Amygdala (tissue), 56 donors: ENCODE data around the gene RAD18.

Source experiments
- DNase-seq, 56 donors: peaks; one replicate each; lab custom pipeline; 2025; lab: John Stamatoyannopoulos, UW

Gene RAD18

DNA sequence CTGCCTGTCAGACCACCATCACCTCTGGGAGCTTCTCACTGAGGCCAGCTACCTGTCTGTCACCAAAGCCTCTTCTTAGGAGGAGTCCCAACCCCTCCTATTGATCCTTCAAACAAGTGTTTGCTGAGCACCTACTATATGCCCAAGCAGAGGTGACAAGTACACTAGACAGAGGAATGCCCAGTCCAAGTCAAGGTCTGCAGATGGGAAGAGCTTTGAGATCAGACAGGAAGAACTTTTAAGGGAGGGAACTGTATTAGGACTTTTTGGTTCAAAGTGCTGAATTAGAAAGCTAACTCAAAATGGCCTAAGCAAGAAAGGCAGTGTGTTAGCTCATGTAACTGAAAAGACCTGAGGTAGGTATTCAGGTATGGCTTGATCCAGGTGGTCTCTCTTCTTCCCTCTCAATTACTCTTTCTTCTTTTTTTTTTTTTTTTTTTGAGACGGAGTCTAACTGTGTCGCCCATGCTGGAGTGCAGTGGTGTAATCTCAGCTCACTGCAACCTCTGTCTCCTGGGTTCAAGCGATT, 3.6 kb upstream of the RAD18 start:
- no peak for DNase-seq

DNA sequence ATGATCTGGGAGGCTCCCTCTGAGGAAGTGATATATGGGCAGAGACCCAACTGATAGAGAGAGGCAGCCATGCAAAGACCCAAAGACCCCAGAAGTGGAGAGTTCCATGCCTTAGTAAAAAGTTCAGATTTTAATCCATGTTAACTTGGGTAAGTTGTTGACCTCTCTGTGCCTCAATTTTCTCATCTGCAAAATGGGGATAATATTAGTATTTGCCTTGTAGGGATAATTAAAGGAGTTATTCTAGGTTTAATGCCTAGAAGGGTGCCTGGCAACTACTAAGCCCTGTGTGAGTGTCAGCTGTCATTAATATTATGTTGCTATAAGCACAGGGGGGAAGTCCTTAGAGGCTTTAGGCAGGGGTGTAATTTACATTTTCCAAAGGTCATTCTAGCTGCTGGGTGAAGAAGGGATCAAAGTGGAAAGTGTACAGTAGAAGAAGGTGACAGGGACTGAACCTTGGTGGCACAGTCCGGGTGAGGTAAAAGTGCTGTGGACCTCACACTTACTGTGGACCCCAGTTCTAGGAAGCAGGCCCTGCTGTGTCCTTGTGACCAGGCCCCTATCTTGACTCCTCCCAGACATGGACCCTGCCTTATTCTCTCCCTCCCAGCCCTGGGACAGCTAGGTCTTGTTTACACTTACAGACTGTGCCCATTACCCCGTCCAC, 3.0 kb upstream of the RAD18 start:
- DNase-seq, result no peak

DNA sequence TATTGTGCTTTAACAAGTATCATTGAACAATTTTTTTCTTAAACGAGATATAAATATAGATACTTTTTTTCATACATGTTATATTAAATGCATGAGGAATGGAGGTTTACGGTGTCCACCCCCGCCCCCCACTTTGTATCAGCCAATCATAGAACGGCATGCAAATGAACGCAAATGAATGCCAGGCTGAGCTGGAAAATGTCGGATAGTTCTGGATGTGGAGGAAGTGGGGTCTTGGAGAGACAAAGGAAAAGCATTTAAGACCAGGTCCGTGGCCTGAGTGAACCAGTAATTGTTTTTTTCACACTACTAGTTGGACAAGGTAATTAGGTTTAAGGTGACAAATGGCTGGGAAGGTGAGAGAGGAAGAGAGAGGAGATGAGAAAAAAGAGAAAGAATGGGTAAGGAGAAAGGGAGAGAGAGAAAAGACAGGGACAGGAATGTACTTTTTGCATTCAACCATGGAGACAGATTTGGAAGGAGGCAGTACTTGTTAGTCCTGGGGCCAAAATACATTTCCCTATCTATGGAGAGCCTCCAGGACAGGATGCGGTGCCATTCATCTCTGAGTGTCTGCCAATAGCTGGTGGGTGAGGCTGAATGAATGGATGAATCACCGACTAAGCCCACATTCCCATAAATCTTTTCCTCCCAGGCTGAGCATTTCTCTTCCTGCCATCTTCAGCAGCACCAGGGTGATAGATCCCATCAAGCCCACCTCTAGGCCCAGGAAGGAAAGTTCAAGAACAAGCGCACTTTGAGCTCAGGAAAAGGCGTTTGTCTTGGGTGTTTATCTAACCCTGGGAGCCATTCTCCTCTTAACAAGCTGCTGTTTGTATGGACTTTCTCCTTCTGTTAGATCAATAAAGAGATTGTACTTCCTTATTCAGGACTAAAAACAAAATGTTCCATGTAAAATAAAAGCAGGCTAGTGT, 1.4 kb upstream of the RAD18 start:
- peak in 1 of 56 donors; percentile 6 for DNase-seq

DNA sequence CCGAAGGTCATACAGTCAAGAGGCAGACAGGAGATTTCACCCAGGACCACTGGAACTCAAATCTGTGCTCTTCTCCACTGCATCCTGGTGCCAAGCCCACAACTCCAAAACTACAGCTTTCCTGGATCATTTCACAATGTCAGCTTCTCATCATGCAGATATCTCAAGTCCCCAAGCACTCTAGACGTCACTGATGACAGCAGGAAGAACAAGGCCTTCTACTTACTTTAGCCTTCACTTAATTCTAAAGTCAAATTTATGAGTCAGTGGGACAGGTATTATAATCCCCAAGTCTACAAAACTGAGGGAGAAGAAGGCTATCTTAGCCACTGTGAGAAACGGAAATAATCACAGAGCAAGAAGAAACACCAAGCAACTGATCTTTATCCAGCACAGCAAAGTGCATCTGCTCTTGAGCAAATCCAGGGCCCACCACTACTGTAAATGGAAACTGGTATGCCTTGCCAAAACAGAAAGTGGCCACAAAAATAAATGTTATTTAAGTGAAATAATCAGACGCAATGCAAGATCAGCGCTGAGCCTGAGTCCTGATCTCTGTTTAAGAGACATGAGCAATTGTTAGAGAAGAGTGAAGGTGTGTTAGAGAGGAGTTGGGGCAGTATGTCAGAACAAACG, 928 bp downstream of the RAD18 start:
- DNase-seq, result no peak

DNA sequence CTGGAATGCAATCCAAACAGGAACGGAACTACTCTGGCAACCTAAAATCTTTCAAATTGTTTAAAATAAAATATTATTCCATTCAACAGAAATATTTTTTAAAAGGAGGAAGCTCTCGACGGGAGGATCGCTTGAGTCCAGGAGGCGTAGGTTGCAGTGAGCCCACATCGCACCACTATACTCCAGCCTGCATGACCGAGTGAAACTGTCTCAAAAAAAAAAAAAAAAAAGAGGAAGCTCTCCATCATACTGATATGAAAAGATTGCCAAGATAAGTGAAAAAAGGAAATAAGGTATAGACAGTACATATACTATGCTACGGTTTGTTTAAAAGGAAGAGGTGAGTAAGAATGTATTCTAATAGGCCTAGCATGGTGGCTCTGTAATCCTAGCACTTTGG, 3.6 kb downstream of the RAD18 start:
- no peak for DNase-seq

DNA sequence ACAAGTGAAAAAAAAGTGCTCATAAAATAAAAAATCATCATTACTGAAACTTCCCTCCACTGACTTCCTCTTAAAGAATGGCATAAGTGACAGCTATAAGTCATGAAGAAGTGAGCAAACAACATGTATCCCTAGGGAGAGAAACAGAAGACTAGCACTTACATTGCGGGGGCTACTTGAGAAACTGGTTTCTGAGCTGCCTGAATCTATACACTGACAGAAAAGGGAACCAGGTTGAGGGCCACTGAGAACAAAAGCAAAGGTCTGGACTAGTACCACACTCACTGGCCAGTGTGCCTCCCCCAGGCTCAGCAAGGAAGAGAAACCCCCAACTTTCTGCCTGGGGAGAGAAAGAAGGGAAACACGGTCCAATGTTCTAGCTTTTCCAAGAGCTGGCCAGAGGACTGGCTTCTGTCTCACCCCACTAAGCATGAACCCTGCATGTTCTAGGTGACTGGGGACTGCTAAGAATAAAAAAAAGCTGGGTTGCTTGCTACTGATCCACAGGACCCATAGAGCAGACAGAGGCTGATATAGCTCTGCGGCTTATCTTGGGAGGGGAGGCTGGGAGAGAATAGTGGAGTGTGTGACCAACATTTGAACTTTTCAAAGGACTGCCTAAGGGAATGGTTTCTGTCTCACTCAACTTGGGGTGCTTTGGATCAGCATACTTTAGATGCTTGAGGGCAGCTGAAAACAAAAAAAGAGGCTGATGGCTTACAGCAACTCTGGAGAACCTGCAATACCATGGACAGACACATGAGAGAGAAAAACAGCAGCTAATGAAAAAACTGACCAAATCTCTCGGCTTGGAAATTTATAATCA, 8.1 kb downstream of the RAD18 start:
- DNase-seq, result no peak

DNA sequence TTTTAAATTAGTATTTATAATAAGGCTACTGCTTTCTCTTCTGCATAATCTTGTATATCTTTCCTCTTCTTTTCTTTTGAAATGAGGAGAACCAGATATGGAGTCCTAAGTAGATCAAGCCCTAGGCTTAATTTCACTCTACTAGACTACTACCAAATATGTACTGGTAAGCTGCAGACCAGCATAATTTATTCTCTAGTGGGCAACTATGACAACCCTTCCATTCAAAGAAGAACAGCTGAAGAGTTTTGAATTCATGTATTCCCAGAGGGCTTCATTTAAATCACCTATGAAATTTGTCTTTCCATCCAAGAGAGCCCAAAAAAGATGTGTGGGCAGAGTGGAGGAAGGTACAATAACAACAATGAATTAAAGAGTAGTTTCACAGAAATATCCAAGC, 10.0 kb downstream of the RAD18 start:
- DNase-seq, result no peak

DNA sequence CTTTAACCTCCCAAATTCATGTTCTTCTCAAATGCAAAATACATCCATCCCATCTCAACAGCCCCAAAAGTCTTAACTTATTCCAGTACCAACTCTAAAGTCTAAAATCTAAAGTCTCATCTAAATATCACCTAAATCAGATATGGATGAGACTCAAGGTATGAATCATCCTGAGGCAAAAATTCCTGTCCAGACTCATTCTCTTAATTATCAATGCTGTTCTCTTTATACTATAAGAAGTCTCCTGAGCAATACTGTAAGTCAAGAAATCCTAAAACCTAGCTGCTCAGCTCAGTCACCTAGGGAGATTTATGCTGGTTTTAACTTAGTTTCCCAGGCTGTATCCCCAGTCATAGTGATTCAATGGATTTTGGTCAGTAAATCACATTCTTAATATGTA, 11.1 kb downstream of the RAD18 start:
- no peak for DNase-seq

DNA sequence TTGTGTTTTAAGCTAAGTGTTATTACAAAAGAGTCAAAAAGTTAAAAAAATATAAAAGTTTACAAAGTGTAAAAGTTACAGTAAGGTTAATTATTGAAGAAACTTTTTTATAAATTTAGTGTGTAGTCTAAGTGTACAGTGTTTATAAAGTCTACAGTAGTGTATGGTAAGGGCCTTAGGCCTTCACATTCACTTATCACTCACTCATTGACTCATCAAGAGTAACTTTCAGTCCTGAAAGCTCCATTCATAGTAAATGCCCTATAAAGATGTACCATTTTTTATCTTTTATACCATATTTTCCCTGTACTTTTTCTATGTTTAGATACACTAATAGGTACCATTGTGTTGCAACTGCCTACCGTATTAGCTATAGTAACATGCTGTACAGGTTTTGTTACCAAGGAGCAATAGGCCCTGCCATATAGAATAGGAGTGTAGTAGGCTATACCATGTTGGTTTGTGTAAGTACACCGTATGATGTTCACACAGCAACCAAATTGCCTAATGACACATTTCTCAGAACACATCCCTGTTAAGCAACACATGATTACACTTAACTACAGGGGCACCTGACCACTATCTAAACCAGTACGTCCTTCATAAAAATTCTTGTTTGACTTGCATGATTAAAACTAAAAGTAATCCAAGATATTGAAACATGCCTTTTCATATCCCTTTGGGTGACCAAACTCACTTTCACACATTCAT, 17.2 kb downstream of the RAD18 start:
- DNase-seq, result no peak

DNA sequence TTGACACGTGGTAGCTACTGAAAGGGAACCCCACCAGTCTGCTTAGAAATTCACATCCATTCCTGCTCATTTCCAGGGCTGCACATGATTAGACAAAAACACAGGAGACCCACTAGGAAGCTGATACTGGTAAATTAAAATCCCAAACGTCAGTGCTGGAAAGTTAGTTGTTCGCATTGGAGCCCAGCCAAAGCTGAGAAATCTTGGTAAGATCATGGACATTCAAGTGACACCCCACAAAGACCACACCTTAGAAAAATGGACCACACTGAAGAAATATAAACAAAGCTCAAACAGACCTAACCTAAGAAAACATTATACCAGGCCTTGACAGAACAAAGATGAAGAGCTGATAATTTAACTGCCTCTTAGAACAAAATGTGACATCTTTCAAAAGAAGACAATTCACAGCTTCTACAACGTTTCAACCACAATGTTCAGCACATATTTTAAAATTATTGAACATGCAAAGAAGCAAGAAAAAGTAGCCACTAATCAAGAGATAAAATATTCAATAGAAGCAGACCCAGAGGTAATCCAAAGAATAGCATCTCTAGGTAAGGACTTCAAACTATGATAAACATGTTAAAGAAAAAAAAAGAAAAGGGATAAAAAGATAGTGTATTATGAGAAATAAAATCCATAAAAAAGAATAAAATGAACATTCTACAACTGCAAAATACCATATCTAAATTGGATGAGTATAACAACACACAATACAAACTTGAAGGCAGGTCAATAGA, 20.4 kb downstream of the RAD18 start:
- no peak for DNase-seq

DNA sequence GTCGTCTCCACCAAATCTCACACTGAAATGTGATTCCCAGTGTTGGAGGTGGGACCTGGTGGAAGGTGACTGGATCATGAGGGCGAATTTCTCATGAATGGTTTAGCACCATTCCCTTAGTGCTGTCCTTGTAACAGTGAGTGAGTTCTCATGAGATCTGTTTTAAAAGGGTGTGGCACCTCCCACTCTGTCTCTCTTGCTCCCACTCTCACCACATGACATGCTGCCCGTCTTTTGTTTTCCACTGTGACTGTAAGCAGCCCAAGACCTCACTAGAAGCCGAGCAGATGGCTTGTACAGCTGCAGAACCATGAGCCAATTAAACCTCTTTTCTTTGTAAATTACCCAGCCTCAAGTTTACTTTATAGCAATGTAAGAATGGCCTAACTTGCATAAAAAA, 21.2 kb downstream of the RAD18 start:
- no peak for DNase-seq

DNA sequence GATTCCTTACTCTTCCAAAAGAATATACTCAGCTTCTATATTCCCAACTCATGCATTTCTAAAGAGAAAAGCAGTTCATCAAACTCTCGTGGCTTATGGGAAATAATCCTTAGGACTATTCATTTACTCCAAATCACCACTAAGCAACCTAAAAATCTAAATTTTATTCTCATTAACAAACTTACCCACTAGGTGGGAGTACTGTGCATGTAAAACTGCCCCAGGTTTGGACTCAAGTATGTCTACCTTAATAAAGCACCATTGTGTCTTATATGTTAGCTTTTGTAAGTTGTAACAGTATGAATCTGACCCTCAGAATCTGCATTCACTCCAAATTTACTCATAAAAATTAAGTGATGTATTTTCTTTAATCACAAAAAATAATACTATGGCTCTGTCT, 25.3 kb downstream of the RAD18 start:
- no peak for DNase-seq

DNA sequence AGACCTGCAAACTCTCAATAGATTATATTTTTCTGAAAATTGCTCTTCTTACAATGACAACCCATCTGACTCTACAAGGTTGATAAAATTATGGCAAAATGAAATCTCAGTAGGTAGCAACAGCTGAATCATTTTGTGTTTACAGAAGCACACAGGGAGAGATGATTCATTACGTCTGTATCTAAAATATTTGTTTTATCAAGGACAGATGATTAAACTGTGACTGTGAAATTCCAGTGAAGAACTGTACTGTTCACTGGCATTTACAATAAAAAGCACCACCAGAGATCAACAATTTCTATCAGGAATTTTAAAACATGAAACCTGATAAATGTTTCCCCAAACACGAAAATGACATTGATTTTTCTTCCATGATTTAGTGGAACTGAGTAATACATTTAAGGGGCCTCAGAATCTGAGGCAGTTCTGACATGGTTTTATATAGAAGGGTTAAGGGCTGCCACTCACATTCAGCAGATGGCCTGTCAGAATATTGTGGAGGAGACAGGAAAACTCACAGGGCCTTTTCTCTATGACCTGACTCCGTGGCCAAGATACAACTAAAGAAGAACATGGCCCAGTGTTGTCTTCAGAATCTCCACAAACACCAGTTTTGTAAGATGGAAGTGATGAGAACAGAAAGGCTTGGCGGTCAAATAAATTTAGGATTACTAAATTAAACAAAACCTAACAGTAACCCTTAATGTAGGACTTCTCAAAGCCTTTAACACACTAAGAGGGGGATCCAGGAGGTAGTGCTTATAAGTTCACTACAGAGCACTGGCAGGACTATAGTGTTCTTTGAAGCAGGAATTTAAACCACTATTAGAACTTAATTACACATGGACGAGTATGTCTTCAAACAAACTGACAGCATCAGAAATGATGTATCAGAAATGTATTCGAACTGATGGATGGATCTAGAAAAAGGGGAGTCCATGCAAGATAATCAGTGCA, 25.9 kb downstream of the RAD18 start:
- DNase-seq, result no peak

DNA sequence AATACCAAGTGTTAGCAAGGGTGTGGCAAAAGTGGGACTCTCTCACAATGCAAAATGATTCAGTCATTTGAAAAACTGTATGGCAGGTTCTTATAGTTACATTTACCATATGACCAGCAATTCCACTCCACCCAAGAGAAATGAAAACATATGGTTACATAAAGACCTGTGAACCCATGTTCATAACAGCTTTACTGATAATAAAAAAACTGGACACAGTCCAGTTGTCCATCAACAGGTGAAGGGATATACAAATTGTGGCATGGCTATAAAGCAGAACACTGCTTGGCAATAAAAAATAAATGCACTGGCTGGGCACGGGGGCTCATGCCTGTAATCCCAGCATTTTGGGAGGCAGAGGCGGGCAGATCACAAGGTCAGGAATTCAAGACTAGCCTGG, 30.8 kb downstream of the RAD18 start:
- no peak for DNase-seq

DNA sequence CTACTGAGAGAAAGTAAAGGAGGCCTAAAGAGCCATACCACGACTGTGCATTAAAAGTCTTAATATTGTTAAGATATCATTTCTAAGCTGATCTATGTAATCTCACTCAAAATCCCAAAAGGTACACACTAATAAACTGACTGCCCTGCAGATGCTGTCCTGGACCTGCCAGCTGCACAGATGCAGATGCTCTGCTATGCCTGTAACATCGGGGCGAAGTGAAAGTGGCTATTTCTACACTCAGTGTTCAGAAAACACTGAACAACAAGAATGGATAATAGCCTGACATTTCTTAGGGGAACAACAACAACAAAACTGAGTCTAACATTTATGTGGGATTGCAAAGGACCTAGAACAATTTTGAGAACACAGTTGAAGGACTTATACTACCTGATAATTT, 31.9 kb downstream of the RAD18 start:
- peak in 1 of 56 donors; percentile 2 for DNase-seq

DNA sequence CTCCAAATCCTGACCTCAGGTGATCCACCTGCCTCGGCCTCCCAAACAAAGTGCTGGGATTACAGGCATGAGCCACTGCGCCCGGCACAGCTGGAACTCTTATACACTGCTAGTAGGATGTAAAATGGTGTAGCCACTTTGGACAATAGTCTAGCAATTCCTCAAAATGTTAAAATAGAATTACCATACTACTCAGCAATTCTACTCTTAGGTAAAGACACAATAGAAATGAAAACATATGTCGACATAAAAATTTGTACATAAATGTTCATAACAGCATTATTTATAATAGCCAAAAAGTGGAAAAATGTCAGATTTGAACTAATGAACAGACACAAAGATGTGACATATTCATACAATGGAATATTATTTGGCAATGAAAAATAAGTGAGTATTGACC, 33.4 kb downstream of the RAD18 start:
- DNase-seq, result no peak

DNA sequence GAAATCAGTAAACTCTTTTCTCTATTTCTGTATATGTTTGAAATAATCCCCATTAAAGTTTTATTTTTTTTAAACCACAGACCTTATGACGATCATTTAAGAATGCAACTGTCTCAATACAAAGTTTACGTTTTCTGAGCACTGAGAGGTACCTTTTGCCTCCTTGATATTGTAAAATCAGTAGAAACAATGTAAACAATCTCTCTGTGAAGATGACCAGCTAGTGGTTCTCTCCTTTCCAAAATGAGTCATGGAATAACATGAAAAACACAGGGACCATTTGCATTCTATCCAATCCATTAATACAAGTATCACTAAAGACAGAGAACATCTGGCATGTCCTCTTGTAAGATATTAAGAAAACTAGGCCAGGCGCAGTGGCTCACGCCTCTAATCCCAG, 48.8 kb downstream of the RAD18 start:
- DNase-seq, result no peak

DNA sequence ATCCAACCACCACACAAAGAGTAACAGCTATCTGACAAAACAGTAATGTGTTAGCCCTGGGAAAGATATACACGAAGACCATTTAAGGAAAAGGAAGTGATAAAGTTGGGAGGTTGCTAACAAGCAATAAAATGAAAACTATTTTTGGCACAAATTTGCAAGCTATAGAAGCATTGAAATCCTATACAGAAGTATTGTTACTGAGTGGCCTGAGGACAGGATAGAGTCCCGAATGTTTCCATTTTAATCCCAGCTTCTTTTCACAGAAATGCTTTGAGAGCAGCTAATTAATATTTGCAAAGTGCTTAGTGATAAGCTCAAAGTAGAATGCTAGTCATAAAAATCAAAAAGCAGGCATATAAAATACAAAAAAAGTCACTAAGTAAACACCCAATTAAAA, 51.5 kb downstream of the RAD18 start:
- DNase-seq, result no peak
